Stimulated activated CD8-positive, alpha-beta memory T cell treated with anti-CD3 and anti-CD28 coated beads, Interleukin-2, amount 100 ng/mL, for 1 hour (primary cell): ENCODE results near the gene NFAT5.
"Not testable (repeated sequence)": the region's sequence is repeated elsewhere in the genome, so short reads cannot be mapped to it uniquely, and the experiment has no call there.

Experiments used
- DNase-seq, 2 donors: peaks; one replicate each; pipeline ENCODE4 v3.0.0-alpha.2; 2020; ENCODE audit warnings: low read depth in 2 of 2

The NFAT5 gene

DNA sequence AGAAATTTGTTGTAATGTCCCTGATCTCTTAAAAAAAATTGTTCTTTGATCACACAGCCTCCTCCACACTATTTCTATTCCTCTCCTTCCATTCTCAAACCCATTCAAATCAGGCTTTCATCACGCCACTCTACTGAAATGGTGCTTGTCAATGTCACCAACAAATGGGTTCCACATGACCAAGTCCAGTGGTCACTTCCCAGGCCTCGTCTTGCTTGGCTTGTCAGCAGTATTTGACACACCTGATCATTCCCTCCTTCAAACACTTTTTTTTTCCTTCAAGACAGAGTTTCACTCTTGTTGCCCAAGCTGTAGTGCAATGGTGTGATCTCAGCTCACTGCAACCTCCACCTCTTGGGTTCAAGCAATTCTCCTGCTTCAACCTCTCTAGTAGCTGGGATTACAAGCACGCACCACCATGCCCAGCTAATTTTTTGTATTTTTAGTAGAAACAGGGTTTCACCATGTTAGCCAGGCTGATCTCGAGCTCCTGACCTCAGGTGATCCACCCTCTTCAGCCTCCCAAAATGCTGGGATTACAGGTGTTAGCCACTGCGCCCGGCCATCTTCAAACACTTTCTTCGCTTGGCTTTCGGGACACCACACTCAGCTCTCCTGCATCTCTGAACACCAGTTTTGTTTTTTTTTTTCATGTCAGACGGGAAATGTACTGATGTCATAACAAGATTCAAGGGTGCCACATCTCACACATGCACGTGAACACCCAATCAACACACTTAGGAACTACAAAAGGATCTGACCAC is 142.3 kb downstream of the NFAT5 start:
- DNase-seq, result no peak

DNA sequence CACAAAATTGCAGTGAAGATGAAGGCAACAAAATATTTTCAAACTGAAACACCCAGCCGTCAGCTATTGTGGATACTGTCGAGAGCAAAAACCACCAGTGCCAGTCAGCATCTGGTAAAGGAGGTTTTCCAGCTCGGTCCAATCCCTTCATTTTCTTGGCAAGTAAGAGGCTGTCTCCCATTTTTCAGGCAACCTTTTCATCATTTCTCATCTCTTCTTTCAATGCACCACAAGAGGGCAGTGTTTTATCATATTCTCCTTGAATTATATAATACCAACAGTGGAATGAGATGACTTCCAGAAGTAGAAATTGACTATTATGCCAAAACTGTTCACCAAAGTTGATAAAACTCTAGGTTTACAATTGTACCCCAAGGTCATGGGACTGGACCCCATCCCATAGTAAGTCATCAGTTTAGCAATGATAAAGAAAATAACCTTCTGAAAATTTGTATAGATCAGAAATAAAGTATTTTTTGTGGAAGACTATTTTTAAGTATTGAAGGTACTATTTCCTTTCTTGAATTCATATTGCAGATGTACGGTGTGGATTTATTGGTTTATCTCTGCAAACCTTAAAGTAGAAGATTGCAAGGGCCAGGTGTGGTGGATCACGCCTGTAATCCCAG is 143.8 kb downstream of the NFAT5 start:
- DNase-seq, result no peak

DNA sequence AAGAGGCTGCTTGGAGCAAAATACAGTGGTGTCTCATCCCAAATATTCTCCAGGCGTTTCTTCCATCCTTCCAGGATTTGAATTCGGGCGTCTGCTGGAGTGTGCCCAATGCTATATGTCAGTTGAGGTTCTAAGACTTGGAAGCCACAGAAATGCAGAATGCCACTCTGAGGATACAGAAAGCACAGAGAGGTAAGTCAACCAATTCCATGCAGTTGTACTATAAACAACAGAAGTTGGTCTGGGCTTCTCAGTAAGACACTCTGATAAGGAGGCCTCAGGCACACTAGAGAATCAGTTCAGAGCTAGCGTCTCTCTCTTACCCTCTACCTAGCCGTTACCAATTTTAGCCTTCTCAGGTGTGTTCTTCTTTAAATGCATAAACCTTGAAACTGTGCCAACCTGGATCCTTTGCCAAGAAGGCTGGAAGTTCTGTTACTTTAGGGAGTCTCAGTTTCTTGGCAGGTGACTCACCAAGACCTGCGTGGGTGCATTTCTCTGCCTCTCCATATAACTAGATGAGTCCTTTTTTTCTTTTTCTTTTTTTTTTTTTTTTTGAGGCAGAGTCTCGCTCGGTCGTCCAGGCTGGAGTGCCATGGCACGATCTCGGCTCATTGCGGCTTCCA is 145.5 kb downstream of the NFAT5 start:
- no peak for DNase-seq

DNA sequence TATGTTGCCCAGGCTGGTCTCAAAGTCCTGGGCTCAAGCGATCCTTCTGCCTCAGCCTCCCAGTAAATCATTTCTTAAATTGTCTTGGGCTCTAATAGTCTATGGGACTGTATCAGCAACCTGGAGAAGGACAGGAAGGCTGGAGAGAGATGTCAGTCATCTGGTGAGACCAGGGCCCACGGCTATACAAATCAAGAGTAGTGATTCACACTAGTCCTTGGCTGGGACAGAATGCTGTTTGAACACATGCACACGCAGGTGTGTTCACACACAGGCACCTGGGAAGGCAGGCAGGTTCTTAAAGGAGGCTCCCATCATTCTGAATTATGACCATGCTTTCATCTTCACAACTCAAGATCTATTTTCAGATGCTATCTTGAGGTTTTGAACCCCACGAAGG is 146.5 kb downstream of the NFAT5 start:
- no peak for DNase-seq

DNA sequence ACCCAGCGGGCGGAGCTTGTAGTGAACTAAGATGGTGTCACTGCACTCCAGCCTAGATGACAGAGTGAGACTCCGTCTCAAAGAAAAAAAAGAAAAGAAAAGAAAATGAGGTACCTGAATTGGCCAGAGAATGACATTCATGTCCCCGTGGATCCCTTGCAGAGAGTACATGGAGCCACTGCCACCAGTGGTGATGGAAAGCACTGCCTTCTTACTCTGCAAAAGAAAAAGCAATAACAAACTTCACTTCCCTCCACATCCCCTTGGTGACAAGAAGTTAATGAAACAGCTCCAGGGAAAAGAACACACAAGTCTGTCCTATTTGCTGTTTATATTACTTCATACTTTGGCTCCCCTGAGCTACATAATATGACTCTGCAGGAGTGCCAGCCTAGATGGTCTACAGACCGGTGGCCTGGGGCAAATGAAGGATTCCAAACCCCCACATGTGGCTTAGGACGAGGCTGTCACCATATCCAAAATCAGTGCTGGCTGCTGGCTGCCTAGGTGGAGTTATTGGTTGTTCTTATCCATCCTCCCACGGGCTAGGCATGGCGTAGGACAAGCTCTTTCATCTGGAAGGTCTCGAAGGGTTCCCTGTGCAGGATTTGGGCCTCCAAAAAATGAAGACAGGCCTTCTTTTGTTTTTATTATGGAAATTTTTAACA is 147.3 kb downstream of the NFAT5 start:
- DNase-seq, result no peak

DNA sequence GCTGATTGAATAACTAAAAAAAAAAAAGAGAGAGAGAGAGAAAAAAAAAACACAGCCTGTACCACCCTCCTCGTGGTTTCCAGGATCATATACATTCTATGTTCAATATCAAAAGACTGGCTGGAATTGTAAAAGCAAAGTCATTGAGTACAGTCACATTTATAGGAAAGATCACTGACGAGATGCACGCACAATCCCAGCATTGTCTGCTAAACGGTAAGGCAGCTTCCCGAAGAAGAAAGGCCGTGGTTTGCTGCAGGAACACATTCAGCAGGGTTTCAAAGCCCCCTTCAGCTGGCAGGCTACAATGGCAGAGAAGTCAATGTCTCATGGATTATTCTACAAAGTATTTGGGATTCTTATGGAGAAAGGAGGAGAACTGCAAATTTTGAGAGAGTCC is 151.3 kb downstream of the NFAT5 start:
- DNase-seq, result no peak

DNA sequence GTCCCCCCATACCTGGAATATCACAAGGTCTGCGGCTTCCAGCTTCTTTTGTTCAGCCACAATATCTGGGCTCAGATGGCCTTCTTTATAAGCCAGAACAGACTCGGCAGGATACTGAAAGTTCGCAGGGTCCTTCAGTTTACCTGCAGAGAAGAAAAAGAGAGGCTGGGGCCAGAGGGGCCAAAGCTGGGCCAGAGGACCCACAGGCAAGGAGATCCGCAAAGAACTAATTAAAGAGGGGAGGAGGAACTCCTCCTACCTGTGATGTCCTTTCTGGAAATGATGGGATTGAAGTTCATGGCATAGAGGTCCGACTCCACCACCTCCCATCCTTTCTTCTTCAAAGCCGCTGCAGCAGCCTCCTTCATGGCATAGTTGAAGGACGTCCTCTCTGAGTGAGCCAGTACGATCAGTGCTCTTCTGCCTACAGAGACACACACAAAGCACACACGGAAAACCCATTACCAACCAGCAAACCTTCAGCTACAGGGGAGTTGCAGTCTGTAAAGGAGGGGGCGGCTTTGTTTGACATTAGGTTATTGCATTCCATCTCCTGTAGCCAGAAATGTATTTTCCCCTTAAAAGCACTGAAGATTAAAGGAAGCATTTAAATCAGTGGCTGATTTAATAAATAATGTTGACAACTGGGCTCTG is 152.5 kb downstream of the NFAT5 start:
- no peak for DNase-seq

DNA sequence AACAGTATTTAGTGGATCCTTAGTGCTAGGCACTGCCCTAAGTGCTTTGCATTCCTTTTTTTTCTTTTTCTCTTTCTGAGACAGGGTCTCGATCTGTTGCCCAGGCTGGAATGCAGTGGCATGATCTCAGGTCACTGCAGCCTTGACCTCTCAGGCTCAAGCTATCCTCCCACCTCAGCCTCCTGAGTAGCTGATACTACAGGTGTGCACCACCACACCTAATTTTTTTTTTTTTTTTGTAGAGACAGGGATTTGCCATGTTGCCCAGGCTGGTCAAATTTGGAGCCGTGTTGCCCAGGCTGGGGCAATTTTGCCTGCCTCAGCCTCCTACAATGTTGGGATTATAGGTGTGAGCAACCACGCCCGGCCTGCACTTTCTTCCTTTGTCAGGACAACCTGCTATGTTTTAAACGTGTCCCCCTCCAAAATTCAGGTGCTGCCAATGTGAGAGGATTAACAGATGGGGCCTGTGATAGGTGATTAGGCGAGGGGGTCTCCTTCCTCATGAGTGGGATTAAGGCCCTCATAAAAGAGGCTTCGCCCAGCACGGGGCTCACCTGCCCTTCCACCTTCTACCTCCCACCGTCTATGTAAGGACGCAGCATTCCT is 155.2 kb downstream of the NFAT5 start:
- no peak for DNase-seq

DNA sequence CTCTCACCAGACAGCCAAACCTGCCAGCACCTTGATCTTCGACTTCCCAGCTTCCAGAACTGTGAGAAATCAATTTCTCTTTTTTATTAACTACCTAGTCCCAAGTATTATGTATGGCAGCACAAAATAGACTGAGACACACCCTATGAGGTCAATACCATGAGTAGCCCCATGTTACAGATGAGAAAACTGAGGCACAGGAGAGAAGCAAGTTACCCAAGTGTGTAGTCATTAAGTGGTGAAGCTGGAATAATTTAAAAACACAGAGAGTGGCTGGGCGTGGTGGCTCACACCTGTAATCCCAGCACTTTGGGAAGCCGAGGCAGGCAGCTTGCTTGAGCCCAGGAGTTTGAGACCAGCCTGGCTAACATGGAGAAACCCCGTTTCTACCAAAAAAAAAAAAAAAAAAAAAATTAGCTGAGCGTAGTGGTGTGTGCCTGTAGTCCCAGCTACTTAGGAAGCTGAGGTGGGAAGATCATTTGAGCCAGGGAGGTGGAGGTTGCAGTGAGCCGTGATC is 155.7 kb downstream of the NFAT5 start:
- no peak for DNase-seq

DNA sequence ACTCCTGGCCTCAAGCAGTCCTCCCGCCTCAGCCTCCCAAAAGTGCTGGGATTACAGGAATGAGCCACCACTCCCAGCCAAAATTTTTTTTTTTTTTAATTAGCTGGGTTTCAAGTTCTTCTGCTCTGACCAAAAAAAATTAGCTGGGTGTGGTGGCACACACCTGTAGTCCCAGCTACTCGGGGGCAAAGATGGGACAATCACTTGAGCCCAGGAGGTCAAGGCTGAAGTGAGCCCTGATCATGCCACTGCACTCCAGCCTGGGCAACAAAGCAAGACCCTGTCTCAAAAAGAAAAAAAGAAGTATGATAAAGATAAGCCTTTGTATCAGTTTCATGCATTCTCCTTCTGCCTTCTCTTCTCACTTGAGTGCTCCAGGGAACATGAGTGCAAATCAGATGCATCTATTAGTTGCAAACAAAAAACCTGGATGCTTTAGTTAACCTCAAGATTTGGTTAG is 158.7 kb downstream of the NFAT5 start:
- no peak for DNase-seq

DNA sequence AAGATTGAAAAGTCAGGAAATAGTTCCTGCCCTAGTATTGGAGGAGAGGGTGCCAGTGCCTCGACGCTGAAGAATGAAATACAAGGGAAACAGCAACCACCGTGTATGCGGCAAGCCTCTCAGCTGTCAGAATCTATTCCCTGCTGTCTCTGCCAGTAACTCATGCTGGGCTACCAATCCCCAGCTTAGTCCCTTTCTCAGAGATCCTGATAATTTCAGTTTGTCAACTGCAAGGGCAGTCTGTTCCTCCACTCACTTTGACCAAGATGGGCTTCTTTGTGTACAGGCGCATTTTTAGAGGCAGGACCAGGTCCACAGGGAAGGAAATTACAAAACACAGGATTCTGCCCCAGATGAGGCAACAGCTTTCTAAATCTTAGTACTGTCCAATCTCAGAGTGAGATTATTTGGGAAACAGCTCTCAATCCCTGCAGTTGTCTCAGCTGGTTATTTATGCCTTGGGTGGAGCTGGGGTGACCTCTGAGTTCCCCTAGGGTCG is 159.3 kb downstream of the NFAT5 start:
- no peak for DNase-seq

DNA sequence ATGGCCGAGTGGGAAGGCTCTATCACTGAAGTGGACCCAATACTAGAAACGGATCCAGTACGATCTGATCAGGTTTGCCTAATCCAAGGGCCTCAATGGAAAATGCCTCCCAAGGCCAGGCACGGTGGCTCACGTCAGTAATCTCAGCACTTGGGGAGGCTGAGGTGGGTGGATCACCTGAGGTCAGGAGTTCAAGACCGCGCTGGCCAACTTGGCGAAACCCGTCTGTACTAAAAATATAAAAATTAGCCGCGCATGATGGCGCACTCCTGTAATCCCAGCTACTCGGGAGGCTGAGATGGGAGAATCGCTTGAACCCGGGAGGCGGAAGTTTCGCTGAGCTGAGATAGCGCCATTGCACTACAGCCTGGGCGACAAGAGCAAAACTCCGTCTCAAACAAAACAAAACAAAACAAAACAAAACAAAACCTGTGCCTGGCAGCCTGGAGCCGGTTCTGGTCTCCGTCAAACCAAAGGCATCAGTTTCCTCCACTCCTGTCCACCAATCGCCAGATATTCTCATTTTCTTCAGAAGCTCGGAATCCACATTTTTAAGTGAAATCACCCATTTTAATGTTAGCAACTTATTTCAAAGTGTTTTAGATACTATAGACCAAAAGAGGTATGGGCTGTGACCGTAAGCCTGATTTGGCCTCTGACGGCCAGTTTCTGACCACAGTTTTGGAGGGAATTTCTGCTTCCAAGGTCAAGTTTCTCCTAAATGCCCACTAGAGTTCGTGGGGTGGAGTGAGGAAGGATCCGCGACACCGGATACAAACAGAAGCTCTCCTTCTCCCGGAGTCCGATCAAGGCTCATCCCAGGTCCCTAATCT is 159.9 kb downstream of the NFAT5 start:
- DNase-seq, result no peak

DNA sequence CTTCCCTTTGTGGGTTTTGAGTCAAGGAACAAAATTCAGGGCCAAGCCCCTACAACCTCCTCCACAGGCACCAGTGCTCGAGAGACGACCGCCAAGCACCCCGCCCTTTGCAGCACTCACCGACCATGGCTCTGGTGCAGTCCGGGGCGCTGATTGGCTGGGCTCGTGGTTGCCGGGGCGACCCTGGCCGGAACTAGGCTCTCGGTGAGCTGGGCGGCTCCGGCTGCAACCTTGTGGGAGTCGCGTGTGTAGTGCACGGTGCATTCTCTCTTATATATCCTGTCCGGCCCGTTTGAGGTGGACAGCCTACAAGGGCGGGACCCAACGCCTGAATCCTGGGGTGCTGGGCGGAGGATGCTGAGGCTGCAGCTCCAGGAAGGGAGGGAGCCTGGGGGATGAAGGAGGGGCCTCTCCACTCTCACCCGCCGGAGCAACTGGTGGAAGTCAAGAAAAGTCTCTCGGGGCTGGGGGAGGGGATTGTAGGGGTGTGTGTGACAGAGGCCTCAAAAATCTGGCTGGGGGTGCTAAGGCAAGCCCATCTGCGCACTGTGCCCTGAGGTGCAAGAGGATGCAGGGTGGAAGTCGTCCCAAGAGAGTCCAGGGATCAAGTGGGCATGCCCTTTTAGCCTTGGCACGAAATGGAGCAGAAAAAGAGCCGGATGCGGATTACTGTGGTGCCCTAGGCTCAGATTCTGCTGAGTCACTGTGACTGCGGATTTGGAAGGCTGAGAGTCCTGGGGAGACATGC is 160.7 kb downstream of the NFAT5 start, which contains the start of gene NQO1:
Gene NQO1, minus strand, starts transcription at position 248 of the 748 bp plus-strand sequence. Its CDS starts 121 bp downstream, at position 127.
- peak; percentile 65 to 70 for DNase-seq

DNA sequence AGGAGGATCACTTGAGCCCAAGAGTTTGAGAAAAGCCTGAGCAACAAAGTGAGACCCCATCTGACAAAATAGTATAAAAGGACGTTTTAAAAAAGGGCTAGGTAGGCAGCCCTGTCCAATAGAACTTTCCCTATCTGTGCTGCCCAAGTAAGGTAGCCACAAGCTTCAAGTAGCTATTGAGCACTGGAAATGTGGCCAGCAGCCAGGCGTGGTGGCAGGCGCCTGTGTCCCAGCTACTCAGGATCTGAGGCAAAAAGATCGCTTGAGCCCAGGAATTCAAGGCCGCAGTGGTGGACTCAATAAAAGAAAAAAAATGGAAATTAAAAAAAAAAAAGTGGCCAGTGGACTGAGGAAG is 162.1 kb downstream of the NFAT5 start:
- DNase-seq, result no peak

DNA sequence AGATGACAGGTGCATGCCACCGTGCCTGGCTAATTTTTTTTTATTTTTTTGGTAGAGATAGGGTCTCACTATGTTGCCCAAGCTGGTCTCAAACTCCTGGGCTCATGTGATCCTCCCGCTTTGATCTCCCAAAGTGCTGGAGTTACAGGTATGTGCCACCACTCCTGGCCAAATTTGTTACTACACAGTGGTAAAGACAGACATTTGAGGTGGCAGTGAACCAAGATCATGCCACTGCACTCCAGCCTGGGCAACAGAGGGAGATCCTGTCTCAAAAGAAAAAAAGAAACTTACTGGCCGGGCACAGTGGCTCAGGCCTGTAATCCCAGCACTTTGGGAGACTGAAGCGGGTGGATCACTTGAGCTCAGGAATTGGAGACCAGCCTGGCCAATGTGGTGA is 163.3 kb downstream of the NFAT5 start:
- DNase-seq, result not testable (repeated sequence)

DNA sequence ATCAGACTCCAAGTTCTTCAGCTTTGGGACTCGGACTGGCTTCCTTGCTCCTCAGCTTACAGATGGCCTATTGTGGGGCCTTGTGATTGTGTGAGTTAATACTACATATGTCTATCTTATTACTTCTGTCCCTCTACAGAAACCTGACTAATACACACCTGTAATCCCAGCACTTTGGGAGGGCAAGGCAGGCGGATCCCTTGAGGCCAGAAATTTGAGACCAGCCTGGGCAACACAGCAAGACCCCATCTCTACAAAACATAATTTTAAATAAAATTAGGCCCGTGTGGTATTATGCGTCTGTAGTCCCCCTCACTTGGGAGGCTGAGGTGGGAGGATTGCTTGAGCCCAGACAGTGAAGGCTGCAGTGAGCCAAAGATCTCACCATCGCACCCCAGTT is 165.5 kb downstream of the NFAT5 start:
- not testable (repeated sequence) for DNase-seq

DNA sequence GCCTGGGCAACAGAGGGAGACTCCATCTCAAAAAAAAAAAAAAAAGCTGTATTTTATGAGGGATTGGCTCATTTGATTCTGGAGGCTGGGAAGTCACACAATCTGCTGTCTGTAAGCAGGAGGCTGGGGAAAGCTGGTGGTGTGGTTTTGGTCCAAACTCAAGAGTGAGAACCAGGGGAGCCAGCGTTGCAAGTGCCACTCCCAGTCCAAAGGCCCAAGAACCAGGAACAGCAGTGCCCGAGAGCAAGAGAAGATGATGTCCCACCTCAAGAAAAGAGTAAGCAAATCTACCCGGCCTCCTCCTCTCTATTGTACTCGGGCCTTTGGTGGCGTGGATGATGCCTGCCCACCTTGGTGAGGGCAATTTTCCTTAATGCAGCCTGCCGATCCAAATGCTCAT is 166.3 kb downstream of the NFAT5 start:
- no peak for DNase-seq

DNA sequence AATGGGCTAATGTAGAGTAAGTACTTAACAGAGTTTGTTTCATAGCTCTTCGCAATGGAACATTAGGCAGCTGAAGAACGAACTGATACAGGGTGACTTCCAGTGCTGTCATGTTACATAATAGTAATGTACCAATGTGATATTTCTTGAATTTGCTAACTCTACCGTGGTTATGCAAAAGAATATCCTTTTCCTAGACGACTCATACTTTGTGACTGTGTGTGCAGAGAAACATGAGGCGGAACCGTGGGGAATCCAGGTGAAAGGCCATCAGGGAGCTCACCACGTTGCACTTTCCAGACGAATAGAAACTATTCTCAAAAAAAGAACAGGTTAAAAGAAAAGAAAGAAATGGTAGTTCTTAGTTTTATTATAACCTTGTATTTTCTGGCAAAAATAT is 175.8 kb downstream of the NFAT5 start:
- no peak for DNase-seq
